ENCODE results near the gene PTPRQ.

The PTPRQ gene

DNA sequence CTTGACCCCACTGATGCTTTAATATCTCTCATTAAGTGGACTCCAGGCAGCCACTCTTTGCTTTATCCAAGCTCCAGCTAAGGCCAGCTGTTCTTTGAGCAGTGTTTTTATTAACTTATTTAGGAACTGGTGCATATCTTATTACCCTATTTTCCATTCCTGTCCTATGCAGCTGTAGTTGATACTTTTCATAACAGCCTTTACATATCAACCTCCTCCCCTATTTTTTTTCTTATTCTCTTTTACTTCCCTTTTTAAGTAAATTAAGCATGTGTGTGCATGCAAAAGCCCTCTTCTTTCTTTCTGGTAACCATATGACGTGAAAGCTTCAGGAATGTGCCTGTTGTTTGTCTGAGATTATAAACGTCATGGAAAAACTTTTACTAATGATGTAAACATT is 121.2 kb downstream of the PTPRQ start:
- DNase-seq, result no peak

GRCh38 chr12:80567401-80567800 is 123.4 kb downstream of the PTPRQ start:
- DNase-seq, result no peak

- DNase-seq, result no peak
Observed at GRCh38 chr12:80576641-80577418, 132.8 kb downstream of the PTPRQ start.

GRCh38 chr12:80580254-80580653 is 136.2 kb downstream of the PTPRQ start:
- no peak for DNase-seq

DNA sequence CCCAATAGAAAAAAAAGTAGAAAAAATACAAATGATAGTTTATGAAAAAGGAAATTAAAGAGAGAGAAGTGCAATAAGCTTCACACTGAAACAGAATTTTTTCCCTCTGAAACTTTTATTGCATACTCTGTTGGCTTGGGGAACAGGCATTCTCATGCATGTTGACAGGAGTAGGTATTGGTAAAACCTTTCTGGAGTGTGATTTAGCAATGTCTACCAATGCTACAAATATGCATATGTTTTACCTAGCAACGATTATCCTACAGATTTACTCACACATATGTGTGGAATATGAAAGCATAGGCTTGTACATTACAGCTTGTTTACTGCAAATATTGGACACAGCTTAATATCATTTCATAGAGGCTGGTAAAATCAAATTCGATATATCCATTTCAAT is 137.7 kb downstream of the PTPRQ start:
- DNase-seq, result no peak

DNA sequence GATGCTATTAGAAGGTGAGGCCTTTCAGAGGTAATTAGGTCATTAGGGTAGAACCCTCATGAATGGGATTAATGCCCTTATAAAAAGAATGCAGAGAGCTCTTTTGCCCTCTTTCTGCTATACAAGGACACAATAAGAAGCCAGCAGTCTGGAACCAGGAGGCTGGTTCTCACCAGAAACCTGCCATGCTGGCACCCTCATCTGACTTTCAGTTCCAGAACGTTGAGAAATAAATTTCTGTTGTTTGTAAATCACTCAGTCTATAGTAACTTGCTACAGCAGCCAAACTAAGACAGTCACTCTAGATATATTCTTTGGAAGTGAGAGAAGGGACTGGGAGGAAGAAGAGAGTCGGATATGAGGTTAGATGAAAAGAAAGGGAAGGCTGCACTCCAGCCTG is 138.4 kb downstream of the PTPRQ start:
- no peak for DNase-seq

DNA sequence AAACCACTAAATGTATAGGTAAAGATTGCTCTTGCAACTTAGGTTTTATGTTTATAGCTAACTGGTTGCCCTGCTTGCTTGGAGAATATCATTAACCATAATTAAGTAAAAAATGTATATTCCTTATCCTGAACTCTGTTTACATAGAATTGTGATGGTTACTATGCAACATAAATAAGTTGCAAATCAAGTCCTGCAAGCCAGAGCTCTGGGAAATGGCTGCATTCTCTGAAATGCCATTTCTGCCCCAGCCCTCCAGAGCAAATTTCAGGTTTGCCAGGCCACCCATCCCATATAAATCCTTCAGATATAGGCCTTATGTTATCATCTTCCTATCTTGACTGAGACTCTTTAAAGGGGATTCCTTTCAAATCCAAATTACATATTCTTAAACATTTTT is 145.0 kb downstream of the PTPRQ start:
- DNase-seq, result no peak

- no peak for DNase-seq
Observed at GRCh38 chr12:80590085-80590484, 146.1 kb downstream of the PTPRQ start.

DNA sequence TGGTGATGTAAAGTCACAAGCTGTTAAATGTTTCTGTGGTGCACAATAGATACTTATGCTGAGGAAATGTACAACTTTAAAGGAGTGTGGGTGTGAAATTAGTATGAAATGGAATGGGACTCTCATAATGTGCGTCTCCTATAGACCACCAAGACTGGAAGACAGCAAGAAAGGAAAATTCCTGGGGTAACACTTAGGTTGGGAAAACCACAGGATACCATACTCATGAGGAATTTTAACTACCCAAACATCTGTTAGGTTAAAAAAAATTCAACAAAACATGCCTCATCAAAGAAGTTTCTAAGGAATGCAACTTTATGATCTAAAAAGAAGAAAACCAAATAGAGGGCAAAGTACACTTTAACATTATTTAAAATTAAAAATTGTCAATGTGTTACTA is 149.7 kb downstream of the PTPRQ start:
- DNase-seq, result no peak

- DNase-seq, result no peak
Observed at GRCh38 chr12:80596509-80596908, 152.5 kb downstream of the PTPRQ start.

DNA sequence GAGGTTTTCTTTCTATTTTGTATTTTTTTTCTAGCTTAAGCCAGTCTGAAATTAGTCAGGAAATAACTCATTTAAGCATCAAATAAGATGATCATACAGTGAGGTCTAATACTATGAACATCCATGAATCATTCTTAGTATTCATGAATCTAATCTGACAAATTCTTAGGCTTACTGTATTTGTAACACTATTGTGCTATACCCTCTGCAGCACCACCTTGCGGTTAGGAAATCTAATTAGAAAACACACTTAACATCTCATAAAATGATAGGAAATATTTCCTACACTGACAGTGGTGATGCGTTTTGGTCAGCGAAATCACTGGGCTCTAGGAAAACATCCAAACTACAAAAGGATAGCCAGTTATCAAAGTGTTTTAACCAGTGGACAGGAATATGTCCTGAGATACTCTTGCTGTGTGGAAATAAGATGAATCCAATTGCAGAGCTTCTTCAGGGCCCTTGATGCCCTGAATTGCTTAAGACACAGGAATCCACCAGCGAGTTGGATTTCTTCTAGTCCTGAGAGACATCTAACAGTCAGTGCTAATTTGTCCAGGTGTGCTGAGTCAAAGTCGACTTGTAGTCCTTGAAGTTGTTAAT is 154.1 kb downstream of the PTPRQ start:
- DNase-seq, result no peak

GRCh38 chr12:80602455-80602854 is 158.4 kb downstream of the PTPRQ start:
- no peak for DNase-seq

DNA sequence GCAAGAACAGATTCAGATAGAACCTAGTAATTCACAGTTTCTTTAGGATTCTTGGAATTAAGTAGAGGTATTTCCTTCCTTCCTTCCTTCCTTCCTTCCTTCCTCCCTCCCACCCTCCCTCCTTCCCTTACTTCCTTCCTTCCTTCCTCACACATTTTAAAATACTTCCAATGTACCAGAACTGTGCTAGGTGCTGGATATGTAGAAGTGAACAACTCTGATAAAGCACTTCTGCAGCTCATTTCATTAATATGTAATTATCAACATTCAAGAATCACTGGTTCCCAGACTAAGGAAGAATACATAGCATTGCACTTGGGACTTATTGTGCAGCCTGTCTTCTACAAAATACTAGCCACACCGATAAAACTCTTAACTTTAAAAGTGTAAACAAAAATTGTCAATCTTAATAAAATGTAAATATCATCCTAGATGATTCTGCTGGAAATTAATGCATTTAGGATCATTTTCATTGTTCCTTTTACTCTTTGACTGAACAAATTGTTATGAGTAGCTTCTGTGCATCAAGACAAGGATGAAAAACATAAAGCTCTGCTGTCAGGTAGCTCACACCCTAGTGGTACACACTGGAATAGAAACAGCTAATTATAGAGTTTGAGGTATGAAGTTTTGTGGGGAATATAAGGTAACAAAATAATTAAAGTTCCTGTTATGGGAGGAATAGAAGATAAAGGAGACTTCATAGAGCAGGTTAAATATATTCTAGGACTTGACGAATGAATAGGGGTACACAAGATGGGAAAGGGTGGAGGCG is 163.5 kb downstream of the PTPRQ start:
- DNase-seq, result no peak

- no peak for DNase-seq
Observed at GRCh38 chr12:80617733-80618132, 173.7 kb downstream of the PTPRQ start.

DNA sequence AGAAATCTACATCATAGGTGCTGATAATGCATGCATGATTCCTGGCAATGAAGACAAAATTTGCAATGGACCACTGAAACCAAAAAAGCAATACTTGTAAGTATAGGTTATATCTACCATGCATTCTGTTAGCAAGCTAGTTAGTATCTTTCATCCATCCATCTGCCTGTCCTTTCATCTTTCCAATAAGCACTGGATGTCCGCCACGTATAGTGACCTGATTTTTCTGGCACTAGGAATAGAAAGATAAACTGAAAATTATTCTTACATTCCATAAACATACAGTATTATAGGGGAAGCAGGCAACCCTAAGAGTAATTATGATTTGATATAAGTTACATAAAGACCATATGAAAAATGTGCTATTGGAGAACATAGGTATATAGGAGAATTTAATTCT is 176.2 kb downstream of the PTPRQ start:
- no peak for DNase-seq

GRCh38 chr12:80622271-80622670 is 178.2 kb downstream of the PTPRQ start:
- no peak for DNase-seq

- DNase-seq, result no peak
Observed at GRCh38 chr12:80625051-80625450, 181.0 kb downstream of the PTPRQ start.

DNA sequence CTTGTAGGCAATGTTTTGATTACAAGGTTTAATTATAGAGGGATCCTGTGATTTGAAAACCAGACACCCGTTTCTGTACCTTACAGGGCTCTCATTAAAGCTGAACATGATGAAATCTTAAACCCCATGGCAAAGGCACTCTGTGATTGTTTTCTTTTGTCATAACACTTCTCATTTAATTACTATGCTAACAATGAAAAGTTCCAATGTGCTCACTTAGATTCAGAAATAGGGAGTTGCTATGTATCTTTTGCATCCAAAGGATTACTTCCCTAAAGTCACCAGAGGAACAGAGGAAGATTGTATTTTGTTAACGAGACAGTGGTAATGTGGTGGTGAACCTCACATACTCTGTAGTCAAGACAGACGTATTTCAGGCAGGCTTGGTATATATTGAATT is 181.9 kb downstream of the PTPRQ start:
- peak; percentile 24 for DNase-seq

GRCh38 chr12:80627782-80628181 is 183.7 kb downstream of the PTPRQ start:
- no peak for DNase-seq

GRCh38 chr12:80632835-80633234 is 188.8 kb downstream of the PTPRQ start:
- DNase-seq, result no peak

GRCh38 chr12:80634903-80635302 is 190.9 kb downstream of the PTPRQ start:
- no peak for DNase-seq

DNA sequence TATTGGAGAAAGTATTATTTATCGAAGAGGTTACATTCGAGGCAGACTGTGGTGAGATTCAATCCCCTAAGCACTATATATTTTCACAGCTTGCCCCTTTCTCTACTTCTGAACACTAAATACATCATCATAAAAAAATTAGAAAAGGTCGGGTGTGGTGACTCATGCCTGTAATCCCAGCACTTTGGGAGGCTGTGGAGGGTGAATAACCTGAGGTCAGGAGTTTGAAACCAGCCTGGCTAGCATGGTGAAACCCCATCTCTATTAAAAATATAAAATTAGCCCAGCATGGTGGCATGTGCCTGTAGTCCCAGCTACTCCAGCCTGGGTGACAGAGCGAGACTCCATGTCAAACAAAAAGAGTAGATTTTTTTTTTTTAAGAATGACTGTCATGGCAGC is 192.8 kb downstream of the PTPRQ start:
- DNase-seq, result no peak

- no peak for DNase-seq
Observed at GRCh38 chr12:80641936-80642335, 197.9 kb downstream of the PTPRQ start.

DNA sequence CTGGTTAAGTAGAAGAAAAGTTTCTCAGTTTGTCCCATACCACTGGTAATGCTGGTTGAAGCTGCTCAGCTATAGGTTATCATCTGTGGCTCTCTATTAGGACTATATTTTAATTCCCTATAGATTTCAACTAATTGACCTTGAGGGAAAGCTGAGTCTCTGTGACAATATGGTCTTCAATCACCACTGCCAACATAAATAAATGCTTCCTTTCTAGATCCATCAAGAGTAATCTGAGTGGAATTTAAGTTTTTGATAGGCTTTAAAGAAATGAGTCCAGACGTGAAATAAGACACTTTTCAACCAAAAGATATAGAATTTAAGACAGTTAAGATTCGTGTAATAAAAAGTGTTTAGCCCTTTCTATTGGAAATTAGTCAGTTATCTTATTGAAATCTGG is 199.9 kb downstream of the PTPRQ start:
- no peak for DNase-seq

All from NCI-H1436 (cell line).